DOHH2 (cell line): ENCODE results near the gene TWSG1.

Experiments
- H3F3A ChIP-seq: fragments of 200-600 bp; sonication (generic), shearing (Covaris generic); 2 replicates; pipeline ENCODE4 v1.6.0; 2016; ENCODE audit warnings: antibody characterized with exemption, mild to moderate bottlenecking; ENCODE audit not compliant: control insufficient read depth, insufficient read depth
- H3K27ac ChIP-seq: fragments of 200-600 bp; sonication (generic); 2 replicates; pipeline ENCODE4 v1.5.1; 2014; ENCODE audit warnings: low read depth, mild to moderate bottlenecking, low read length, moderate library complexity
- H3K27me3 ChIP-seq: fragments of 200-600 bp; sonication (generic); 2 replicates; pipeline ENCODE4 v1.6.1; 2014; ENCODE audit warnings: mild to moderate bottlenecking, low read length, mixed read lengths; ENCODE audit not compliant: control insufficient read depth
- H3K36me3 ChIP-seq: fragments of 200-600 bp; sonication (generic); 2 replicates; pipeline ENCODE4 v1.6.1; 2014; ENCODE audit warnings: mild to moderate bottlenecking, low read length, moderate library complexity, mixed read lengths; ENCODE audit not compliant: control insufficient read depth
- H3K4me1 ChIP-seq: fragments of 200-600 bp; sonication (generic); 2 replicates; pipeline ENCODE4 v1.6.1; 2014; ENCODE audit warnings: mild to moderate bottlenecking, low read length, mixed read lengths; ENCODE audit not compliant: control insufficient read depth
- H3K4me2 ChIP-seq: fragments of 200-600 bp; sonication (generic); 2 replicates; pipeline ENCODE4 v1.6.0; 2014; ENCODE audit warnings: mild to moderate bottlenecking, low read length, moderate library complexity
- H3K4me3 ChIP-seq: fragments of 200-600 bp; sonication (generic); 2 replicates; pipeline ENCODE4 v1.5.1; 2014; ENCODE audit warnings: mild to moderate bottlenecking, low read length, mixed read lengths
- H3K79me2 ChIP-seq: fragments of 200-600 bp; sonication (generic); 2 replicates; pipeline ENCODE4 v1.6.1; 2014; ENCODE audit warnings: mild to moderate bottlenecking, low read length, mixed read lengths; ENCODE audit not compliant: control insufficient read depth
- H3K9me2 ChIP-seq: fragments of 200-600 bp; sonication (generic); replicated peaks from 2 replicates; pipeline ENCODE4 v1.6.1; 2014; ENCODE audit warnings: mild to moderate bottlenecking, low read length, mixed read lengths; ENCODE audit not compliant: control insufficient read depth
- H3K9me3 ChIP-seq: fragments of 200-600 bp; sonication (generic); 2 replicates; pipeline ENCODE4 v1.6.1; 2014; ENCODE audit warnings: antibody characterized with exemption, low read length, mixed read lengths; ENCODE audit not compliant: control insufficient read depth, insufficient read depth
- H4K20me1 ChIP-seq: fragments of 200-600 bp; sonication (generic); 2 replicates; pipeline ENCODE4 v1.6.0; 2014; ENCODE audit warnings: low read depth, mild to moderate bottlenecking, antibody characterized with exemption, low read length, moderate library complexity; ENCODE audit not compliant: control insufficient read depth, insufficient read depth
- CTCF ChIP-seq: fragments of 200-600 bp; sonication (generic); IDR thresholded peaks from one replicate; pipeline ENCODE4 v1.5.1; 2014; ENCODE audit warnings: antibody characterized with exemption, mild to moderate bottlenecking, low read depth, low read length; ENCODE audit not compliant: poor library complexity, severe bottlenecking
- EZH2phosphoT487 ChIP-seq: fragments of 200-600 bp; sonication (generic); IDR thresholded peaks from 2 replicates; pipeline ENCODE4 v1.6.1; 2017; ENCODE audit warnings: borderline replicate concordance, mild to moderate bottlenecking, antibody characterized with exemption, low read length, moderate library complexity, mixed read lengths

The TWSG1 gene

GRCh38 chr18:9436206-9436929, 101.8 kb downstream of the TWSG1 start:
- Histone ChIP-seq H3K27ac (no peak overlapping the region), H3K4me3 (no peak overlapping the region), H3K36me3 (no peaks in the 10 kb centered on the region), H3K4me2 (no peak overlapping the region), H4K20me1 (no peaks in the 10 kb centered on the region), H3K4me1 (peaks cover 30% of the 10 kb centered on the region), H3K79me2 (no peaks in the 10 kb centered on the region), H3K27me3 (no peaks in the 10 kb centered on the region), H3K9me2 (no peaks in the 10 kb centered on the region), H3K9me3 (no peaks in the 10 kb centered on the region), H3F3A (no peaks in the 10 kb centered on the region; the same call in 1 of the 2 replicates)
- TF ChIP-seq EZH2phosphoT487: no peak
- no peak for TF ChIP-seq CTCF

GRCh38 chr18:9437021-9437437, 102.5 kb downstream of the TWSG1 start:
- Histone ChIP-seq H3K27ac (no peak overlapping the region), H3K4me2 (no peak overlapping the region)

GRCh38 chr18:9437672-9438071, 103.1 kb downstream of the TWSG1 start:
- Histone ChIP-seq H3K36me3 (no peaks in the 10 kb centered on the region), H3K79me2 (no peaks in the 10 kb centered on the region), H3K4me1 (peaks cover 34% of the 10 kb centered on the region), H3K4me2 (no peak overlapping the region), H3F3A (no peaks in the 10 kb centered on the region; the same call in 1 of the 2 replicates), H3K4me3 (no peak overlapping the region), H3K9me2 (no peaks in the 10 kb centered on the region), H3K27me3 (no peaks in the 10 kb centered on the region), H3K27ac (no peak overlapping the region), H3K9me3 (no peaks in the 10 kb centered on the region), H4K20me1 (no peaks in the 10 kb centered on the region)
- TF ChIP-seq EZH2phosphoT487: no peak
- no peak for TF ChIP-seq CTCF

More at GRCh38 chr18:9437021-9437437, 102.5 kb downstream of the TWSG1 start:
- Histone ChIP-seq H3K9me3 (no peaks in the 10 kb centered on the region), H3K79me2 (no peaks in the 10 kb centered on the region), H3K36me3 (no peaks in the 10 kb centered on the region), H3K27me3 (no peaks in the 10 kb centered on the region), H3K4me3 (no peak overlapping the region), H4K20me1 (no peaks in the 10 kb centered on the region), H3K4me1 (peaks cover 34% of the 10 kb centered on the region), H3K9me2 (no peaks in the 10 kb centered on the region), H3F3A (no peaks in the 10 kb centered on the region; the same call in 1 of the 2 replicates)
- TF ChIP-seq CTCF (no peak), EZH2phosphoT487 (no peak)
